Activated T-helper 17 cell treated with anti-CD3 and anti-CD28 coated beads, Interleukin-2, amount 50 U/mL, for 72 hours (primary cell): ENCODE data around the gene HLA-A. TPM values are rescaled to one million over a fixed set of nuclear protein-coding genes. Genes with fewer than 3 reads are reported as not detected.
"Not testable (repeated sequence)": the region's sequence is repeated elsewhere in the genome, so short reads cannot be mapped to it uniquely, and the experiment has no call there.

Experiments
- ATAC-seq: fragments of 150-1000 bp; cut with Tn5 transposase; replicated peaks from 2 replicates; pipeline ENCODE4 v1.10.0; 2021; ENCODE audit warnings: mild to moderate bottlenecking, moderate library complexity
- H3K27ac Mint-ChIP-seq: one replicate; pipeline ENCODE4 v1.8.0; 2022; ENCODE audit warnings: mixed read lengths
- H3K27me3 Mint-ChIP-seq: one replicate; pipeline ENCODE4 v1.8.0; 2022; ENCODE audit warnings: mixed read lengths
- H3K36me3 Mint-ChIP-seq: one replicate; pipeline ENCODE4 v1.8.0; 2022; ENCODE audit warnings: low read depth, mild to moderate bottlenecking, mixed read lengths
- H3K4me1 Mint-ChIP-seq: one replicate; pipeline ENCODE4 v1.8.0; 2022; ENCODE audit warnings: mixed read lengths
- H3K4me3 Mint-ChIP-seq: one replicate; pipeline ENCODE4 v1.8.0; 2022; ENCODE audit warnings: mild to moderate bottlenecking, mixed read lengths
- H3K9me3 Mint-ChIP-seq: one replicate; pipeline ENCODE4 v1.8.0; 2022; ENCODE audit warnings: mixed read lengths
- total RNA-seq, 2 donors: library from RNA; stranded (reverse); gene quantifications; one replicate each; pipeline ENCODE4 v1.2.3, GENCODE V29; 2022

The HLA-A gene
- total RNA-seq, 2 donors from 2014 or later, result 1,094 to 1,926 TPM

GRCh38 chr6:29925321-29925720 is 17.0 kb upstream of the HLA-A start:
- H3K4me1 Mint-ChIP-seq, result no peaks in the 10 kb centered on the region
- peak overlapping the region; percentile 85 for H3K27ac Mint-ChIP-seq
- ATAC-seq, result no peak
- no peaks in the 10 kb centered on the region for H3K27me3 Mint-ChIP-seq
- no peaks in the 10 kb centered on the region for H3K9me3 Mint-ChIP-seq
- peak overlapping the region; percentile 83 for H3K4me3 Mint-ChIP-seq
- H3K36me3 Mint-ChIP-seq, result peaks cover 40% of the 10 kb centered on the region

GRCh38 chr6:29925727-29926412 is 16.5 kb upstream of the HLA-A start:
- no peaks in the 10 kb centered on the region for H3K27me3 Mint-ChIP-seq
- peak overlapping the region; percentile 83 for H3K4me3 Mint-ChIP-seq
- H3K27ac Mint-ChIP-seq, result peak overlapping the region; percentile 85
- ATAC-seq, result peak; percentile 29
- no peaks in the 10 kb centered on the region for H3K4me1 Mint-ChIP-seq
- H3K9me3 Mint-ChIP-seq, result no peaks in the 10 kb centered on the region
- H3K36me3 Mint-ChIP-seq, result peaks cover 44% of the 10 kb centered on the region

GRCh38 chr6:29926413-29927274 is 15.7 kb upstream of the HLA-A start:
- Mint-ChIP-seq H3K9me3 (no peaks in the 10 kb centered on the region), H3K36me3 (peaks cover 47% of the 10 kb centered on the region), H3K27ac (peak overlapping the region; percentile 85), H3K4me3 (peak overlapping the region; percentile 83), H3K27me3 (no peaks in the 10 kb centered on the region), H3K4me1 (no peaks in the 10 kb centered on the region)
- ATAC-seq, result peak; percentile 87

- Mint-ChIP-seq H3K36me3 (peaks cover 47% of the 10 kb centered on the region), H3K9me3 (no peaks in the 10 kb centered on the region), H3K4me3 (peak overlapping the region; percentile 83), H3K27me3 (no peaks in the 10 kb centered on the region), H3K4me1 (no peaks in the 10 kb centered on the region), H3K27ac (peak overlapping the region; percentile 85)
- ATAC-seq, result no peak
These were observed 15.1 kb upstream of the HLA-A start for GRCh38 chr6:29927275-29927569.

- no peaks in the 10 kb centered on the region for H3K9me3 Mint-ChIP-seq
- H3K36me3 Mint-ChIP-seq, result peaks cover 47% of the 10 kb centered on the region
- H3K4me1 Mint-ChIP-seq, result no peaks in the 10 kb centered on the region
- peak overlapping the region; percentile 83 for H3K4me3 Mint-ChIP-seq
- H3K27ac Mint-ChIP-seq, result no peak overlapping the region
- no peaks in the 10 kb centered on the region for H3K27me3 Mint-ChIP-seq
- ATAC-seq, result no peak
These were observed 14.4 kb upstream of the HLA-A start for GRCh38 chr6:29927841-29928388.

- not testable (repeated sequence) for ATAC-seq, H3K4me1 Mint-ChIP-seq, H3K4me3 Mint-ChIP-seq, H3K27me3 Mint-ChIP-seq, H3K27ac Mint-ChIP-seq, H3K9me3 Mint-ChIP-seq
- H3K36me3 Mint-ChIP-seq, result peaks cover 41% of the 10 kb centered on the region
These were observed 12.3 kb upstream of the HLA-A start for GRCh38 chr6:29930047-29930446.

GRCh38 chr6:29933955-29934354 is 8.4 kb upstream of the HLA-A start:
- no peak overlapping the region for H3K27ac Mint-ChIP-seq
- H3K27me3 Mint-ChIP-seq, result no peaks in the 10 kb centered on the region
- H3K4me3 Mint-ChIP-seq, result no peak overlapping the region
- ATAC-seq, result no peak
- peaks cover 21% of the 10 kb centered on the region for H3K36me3 Mint-ChIP-seq
- H3K4me1 Mint-ChIP-seq, result no peaks in the 10 kb centered on the region
- no peaks in the 10 kb centered on the region for H3K9me3 Mint-ChIP-seq

- H3K27ac Mint-ChIP-seq, result no peak overlapping the region
- no peaks in the 10 kb centered on the region for H3K9me3 Mint-ChIP-seq
- H3K36me3 Mint-ChIP-seq, result peaks cover 6% of the 10 kb centered on the region
- H3K27me3 Mint-ChIP-seq, result no peaks in the 10 kb centered on the region
- H3K4me1 Mint-ChIP-seq, result no peaks in the 10 kb centered on the region
- no peak overlapping the region for H3K4me3 Mint-ChIP-seq
- no peak for ATAC-seq
These were observed 6.9 kb upstream of the HLA-A start for GRCh38 chr6:29935273-29935955.

- H3K27ac Mint-ChIP-seq, result no peak overlapping the region
- H3K4me1 Mint-ChIP-seq, result peaks cover 6% of the 10 kb centered on the region
- H3K36me3 Mint-ChIP-seq, result peaks cover 25% of the 10 kb centered on the region
- H3K4me3 Mint-ChIP-seq, result no peak overlapping the region
- H3K9me3 Mint-ChIP-seq, result no peaks in the 10 kb centered on the region
- no peak for ATAC-seq
- no peaks in the 10 kb centered on the region for H3K27me3 Mint-ChIP-seq
These were observed 3.4 kb upstream of the HLA-A start for GRCh38 chr6:29938746-29939508.

- ATAC-seq, result no peak
- Mint-ChIP-seq H3K4me3 (peak overlapping the region; percentile 99), H3K27ac (peak overlapping the region; percentile 100), H3K9me3 (no peaks in the 10 kb centered on the region), H3K4me1 (peaks cover 16% of the 10 kb centered on the region), H3K36me3 (peaks cover 46% of the 10 kb centered on the region), H3K27me3 (no peaks in the 10 kb centered on the region)
These were observed 1.3 kb upstream of the HLA-A start for GRCh38 chr6:29941016-29941415.

GRCh38 chr6:29941471-29941870 is 861 bp upstream of the HLA-A start:
- Mint-ChIP-seq H3K36me3 (peaks cover 51% of the 10 kb centered on the region), H3K4me3 (peak overlapping the region; percentile 99), H3K27me3 (no peaks in the 10 kb centered on the region), H3K9me3 (no peaks in the 10 kb centered on the region), H3K27ac (peak overlapping the region; percentile 100), H3K4me1 (peaks cover 20% of the 10 kb centered on the region)
- ATAC-seq, result no peak

GRCh38 chr6:29941916-29942274 is 437 bp upstream of the HLA-A start:
- no peaks in the 10 kb centered on the region for H3K9me3 Mint-ChIP-seq
- peak overlapping the region; percentile 100 for H3K27ac Mint-ChIP-seq
- ATAC-seq, result no peak
- no peaks in the 10 kb centered on the region for H3K27me3 Mint-ChIP-seq
- H3K36me3 Mint-ChIP-seq, result peaks cover 55% of the 10 kb centered on the region
- peaks cover 20% of the 10 kb centered on the region for H3K4me1 Mint-ChIP-seq
- H3K4me3 Mint-ChIP-seq, result peak overlapping the region; percentile 99

GRCh38 chr6:29943053-29943966 is 978 bp downstream of the HLA-A start:
- peak; percentile 3 for ATAC-seq

More at GRCh38 chr6:29943053-29943966, 978 bp downstream of the HLA-A start:
- Mint-ChIP-seq H3K9me3 (no peaks in the 10 kb centered on the region), H3K27me3 (no peaks in the 10 kb centered on the region), H3K4me1 (peaks cover 20% of the 10 kb centered on the region), H3K27ac (peak overlapping the region; percentile 100), H3K4me3 (peak overlapping the region; percentile 99), H3K36me3 (peaks cover 56% of the 10 kb centered on the region)
